ENCODE measurements around the gene TBX1.

DNA sequence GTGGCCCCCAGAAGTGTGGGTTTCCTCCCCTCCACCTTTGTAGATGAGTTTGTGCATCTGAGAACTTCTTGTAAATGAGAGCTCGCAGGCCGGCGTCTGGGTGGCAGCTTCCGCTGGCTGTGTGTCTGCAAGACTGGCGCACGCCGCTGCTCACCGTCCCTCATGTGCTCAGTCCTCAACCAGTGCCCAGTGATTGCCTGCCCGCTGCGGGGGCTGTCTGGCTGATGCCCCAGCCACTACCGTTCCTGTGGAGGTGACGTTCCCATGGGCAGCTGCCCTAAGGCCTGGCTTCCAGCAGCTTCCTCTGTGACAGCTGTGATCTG is 8.8 kb downstream of the TBX1 start:
- no peak for TF ChIP-seq CTCF (IDR thresholded peaks at IDR 0.05; ENCODE audit: insufficient read depth, low read length, poor library complexity, severe bottlenecking)
- TF ChIP-seq EZH2phosphoT487 (conservative IDR thresholded peaks at IDR 0.05; ENCODE audit: low read length), result no peak
